Renal cortex interstitium (tissue), 11 donors: ENCODE measurements around the gene KRTAP29-1. TPM values are rescaled to one million over a fixed set of nuclear protein-coding genes. Genes with fewer than 3 reads are reported as not detected.
"Not testable (repeated sequence)": the region's sequence is repeated elsewhere in the genome, so short reads cannot be mapped to it uniquely, and the experiment has no call there.

Experiments used
- DNase-seq, 11 donors: peaks; one replicate each; pipeline ENCODE4 v3.0.0-alpha.2; 2013; ENCODE audit warnings: low read depth in 9 of 11, low spot score in 4 of 11; ENCODE audit errors: extremely low read depth in 1 of 11
- polyA plus RNA-seq, 3 donors: library from polyadenylated mRNA; unstranded; fragments of 120-200 nt; gene quantifications; one replicate each; pipeline ENCODE4 v1.2.1, GENCODE V29; 2013; ENCODE audit not compliant: insufficient read length in 3 of 3

KRTAP29-1 gene
- polyA plus RNA-seq, 3 donors: not detected

DNA sequence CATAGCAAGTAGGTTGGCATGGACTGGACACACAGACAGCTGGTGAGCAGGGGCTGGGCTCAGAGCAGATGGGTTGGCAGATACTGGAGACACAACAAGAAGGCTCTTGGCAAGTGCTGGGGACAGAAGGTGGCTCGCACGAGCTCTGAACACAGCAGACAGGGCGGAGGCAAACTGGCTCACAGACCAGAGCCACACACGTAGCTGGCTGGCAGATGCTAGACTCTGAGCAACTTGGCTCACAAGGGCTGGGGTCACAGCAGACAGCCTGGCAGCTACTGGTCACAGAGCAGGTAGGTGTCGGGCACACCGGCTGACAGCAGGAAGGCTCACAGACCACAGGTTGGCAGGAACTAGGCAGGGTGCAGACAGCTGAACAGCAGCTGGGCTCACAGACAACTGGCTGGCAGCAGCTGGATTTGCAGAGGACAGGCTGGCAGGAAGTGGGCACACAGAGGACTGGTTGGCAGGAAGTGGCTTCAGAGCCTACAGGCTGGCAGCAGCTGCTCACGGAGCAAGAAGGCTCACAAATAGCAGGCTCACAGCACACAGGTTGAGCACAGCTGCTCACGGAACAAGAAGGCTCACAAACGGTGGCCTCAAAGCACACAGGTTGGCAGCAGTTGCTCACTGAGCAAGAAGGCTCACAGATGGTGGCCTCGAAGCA is 5.7 kb upstream of the KRTAP29-1 start:
- no peak for DNase-seq

GRCh38 chr17:41307647-41308046 is 5.0 kb upstream of the KRTAP29-1 start:
- DNase-seq: no peak

- no peak for DNase-seq
Observed at GRCh38 chr17:41304091-41304490, 1.4 kb upstream of the KRTAP29-1 start.

- no peak for DNase-seq
Observed at GRCh38 chr17:41302981-41303380, 330 bp upstream of the KRTAP29-1 start.

GRCh38 chr17:41301204-41301790 is 1.4 kb downstream of the KRTAP29-1 start:
- DNase-seq: no peak

DNA sequence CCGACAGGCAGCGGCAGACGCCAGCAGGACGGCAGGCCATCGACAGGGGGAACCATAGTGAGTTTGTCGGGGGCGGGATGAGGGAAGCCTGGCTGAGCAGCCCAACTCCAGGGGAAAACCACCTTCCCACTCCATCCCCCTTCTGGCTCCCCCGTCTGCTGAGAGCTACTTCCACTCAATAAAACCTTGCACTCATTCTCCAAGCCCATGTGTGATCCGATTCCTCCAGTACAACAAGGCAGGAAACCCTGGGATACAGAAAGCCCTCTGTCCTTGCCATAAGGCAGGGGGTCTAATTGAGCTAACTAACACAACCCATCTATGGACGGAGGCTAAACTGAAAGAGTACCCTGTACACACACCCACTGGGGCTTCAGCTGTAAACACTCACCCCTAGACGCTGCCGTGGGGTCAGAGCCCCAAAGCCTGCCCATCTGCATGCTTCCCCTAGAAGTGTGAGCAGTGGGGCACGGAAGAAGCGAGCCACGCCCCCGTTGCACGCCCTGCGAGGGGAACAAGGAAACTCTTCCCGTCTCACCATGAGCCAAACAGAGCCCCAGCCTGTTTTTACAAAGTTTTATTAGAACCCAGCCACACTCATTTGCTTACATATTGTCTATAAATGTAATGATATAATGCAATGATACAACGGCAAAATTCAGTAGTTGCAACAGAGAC is 4.1 kb downstream of the KRTAP29-1 start:
- no peak for DNase-seq

DNA sequence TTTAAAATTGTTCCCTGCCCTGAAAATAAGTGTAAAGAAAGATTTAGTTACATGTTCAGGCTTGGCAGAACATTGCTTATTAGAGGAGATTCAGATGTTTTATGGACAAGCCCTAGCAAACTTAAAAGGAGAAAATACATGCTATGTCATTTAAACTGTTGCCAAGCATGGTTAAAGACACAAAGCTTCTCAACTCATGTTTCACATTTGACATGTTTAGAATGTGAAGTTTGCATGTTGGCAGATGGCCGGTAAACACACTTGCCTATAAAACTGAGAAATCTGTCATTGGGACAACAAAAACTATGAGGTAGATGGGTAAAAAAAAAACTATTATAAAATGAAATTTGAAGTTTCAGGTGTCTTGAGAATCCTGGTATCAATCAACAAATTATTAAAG is 5.8 kb downstream of the KRTAP29-1 start:
- no peak for DNase-seq

DNA sequence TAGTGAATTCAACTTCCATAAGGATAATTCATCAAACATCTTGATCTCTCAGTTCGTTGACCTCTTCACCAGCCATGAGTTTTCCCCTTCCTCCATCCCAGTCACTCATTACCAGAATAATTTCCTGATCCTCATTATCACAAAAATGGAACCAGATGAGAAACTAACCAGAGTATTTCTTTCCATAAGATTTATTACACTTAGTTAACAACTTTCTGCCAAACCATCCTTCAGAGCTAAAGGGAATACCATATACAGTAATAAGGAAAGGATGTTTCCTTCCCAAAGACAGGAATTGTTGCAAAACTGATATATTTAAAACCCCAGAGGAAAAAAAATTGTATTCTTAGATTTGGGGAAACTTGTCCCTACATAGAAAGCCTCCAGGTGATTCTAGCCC is 8.6 kb downstream of the KRTAP29-1 start:
- no peak for DNase-seq

- DNase-seq: no peak
Observed at GRCh38 chr17:41287050-41287449, 15.6 kb downstream of the KRTAP29-1 start.

GRCh38 chr17:41284546-41284945 is 18.1 kb downstream of the KRTAP29-1 start:
- DNase-seq: no peak

DNA sequence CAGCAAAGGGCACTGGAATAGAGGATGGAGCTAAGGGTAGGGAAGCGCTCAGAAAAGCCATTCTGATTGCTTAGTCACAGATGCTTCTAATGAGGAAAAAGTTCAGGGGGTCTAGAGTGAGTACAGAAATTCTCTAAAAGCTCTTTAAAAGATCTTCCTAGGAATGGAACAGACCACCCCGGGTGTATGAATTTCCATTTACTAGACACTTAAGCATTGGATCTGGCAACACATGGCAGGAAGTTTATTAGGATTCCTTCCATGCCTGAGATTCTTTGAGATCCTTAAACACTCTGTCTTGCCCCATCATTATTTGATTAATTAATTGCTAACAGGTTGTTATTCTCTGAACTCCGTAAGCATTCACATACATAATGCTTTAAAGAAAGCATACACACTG is 18.6 kb downstream of the KRTAP29-1 start:
- DNase-seq: no peak

DNA sequence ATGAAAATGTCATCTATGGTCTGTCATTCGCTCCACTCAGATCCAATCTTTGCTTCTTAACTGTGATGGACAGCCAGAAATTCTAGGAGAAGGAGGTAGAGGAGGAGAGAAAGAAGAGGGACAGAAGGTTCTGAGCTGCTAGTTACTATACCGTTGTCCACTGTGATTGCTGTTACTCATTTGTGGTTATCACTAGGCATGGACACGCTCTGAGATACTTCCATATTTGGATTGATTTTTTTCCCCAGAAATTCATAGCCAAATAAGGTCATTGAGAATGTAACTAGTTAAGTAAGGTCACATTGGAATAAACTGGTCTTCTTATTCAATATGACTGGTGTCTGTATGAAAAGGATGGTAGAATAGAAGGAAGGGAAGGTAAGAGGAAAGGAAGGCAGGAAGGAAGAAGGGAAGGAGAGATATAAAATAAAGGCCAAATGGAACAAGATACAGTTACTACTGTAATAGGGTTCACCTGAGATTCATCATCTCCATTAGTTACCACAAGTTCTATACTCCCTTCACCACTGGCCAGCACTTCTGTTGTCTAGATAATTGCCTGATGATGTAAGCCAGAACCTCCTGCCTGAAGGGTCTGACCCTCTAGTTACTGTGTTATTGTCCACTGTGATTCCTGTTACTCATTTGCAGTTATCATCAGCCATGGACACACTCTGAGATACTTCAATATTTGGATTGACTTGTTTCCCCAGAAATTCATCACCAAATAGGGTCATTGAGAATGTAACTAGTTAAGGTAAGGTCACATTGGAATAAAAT is 24.3 kb downstream of the KRTAP29-1 start:
- no peak for DNase-seq

- not testable (repeated sequence) for DNase-seq
Observed at GRCh38 chr17:41275648-41276190, 26.9 kb downstream of the KRTAP29-1 start, which contains the start of gene KRTAP9-7. Gene KRTAP9-7, plus strand, starts transcription at chr17:41275698. Its CDS starts 0 bp downstream, at chr17:41275698.

DNA sequence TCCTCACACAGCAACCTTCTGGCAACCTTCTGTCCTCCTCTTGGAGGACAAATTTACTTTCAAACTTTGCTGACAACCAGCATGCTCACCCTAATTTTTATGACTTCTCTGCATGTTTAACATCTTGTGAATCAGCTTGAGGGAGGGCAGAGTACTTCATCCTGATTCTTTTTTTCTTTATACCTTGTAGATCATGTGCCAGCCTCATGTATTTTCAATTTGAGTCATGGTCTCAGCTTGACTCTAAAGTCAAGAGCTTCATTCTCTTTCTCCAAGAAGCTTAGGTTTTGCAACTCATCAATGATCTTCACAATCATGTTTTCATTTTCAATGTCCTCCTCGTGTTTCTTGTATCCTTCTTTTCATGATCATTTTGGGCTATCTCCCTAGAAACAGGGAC is 30.8 kb downstream of the KRTAP29-1 start:
- DNase-seq: no peak

GRCh38 chr17:41271323-41271722 is 31.3 kb downstream of the KRTAP29-1 start:
- DNase-seq: not testable (repeated sequence)

DNA sequence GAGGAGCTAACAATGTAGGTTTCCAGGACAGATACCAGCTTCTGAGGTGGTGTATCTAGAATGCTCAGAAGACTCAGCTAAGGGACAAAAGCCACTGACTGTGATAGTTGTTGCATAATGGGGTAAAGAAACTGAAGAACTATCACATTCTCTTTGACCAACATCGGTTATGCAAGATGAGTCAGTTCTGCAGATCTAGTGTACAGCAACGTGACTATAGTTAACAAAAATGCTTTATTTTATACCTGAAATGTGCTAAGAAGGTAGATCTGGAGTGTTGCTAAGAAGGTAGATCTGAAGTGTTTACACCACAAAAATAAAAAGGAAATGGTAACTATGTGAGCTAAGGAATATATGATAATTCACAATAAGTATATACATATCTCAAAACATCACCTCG is 34.9 kb downstream of the KRTAP29-1 start:
- no peak for DNase-seq

DNA sequence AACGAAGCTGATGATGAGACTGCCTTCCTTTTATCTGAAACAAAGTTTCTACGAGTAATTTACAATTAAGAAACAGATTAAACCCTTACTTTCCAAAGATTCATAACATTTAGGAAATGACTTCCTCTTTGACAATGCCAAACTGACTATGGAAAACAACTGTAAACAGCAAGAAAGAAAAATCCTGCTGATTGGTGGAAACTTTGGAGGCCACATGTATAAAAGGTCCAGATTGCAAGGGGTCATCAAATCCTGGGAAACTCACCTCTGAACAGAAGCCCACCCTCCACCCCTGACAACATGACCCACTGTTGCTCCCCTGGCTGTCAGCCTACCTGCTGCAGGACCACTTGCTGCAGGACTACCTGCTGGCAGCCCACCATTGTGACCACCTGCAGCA is 37.6 kb downstream of the KRTAP29-1 start, which contains the start of gene KRTAP9-6:
TSS of gene KRTAP9-6 (plus strand) at position 301 of the 400 bp plus-strand sequence. CDS start at position 301, 0 bp downstream.
- no peak for DNase-seq

GRCh38 chr17:41264599-41264998 is 38.1 kb downstream of the KRTAP29-1 start:
- DNase-seq: no peak

DNA sequence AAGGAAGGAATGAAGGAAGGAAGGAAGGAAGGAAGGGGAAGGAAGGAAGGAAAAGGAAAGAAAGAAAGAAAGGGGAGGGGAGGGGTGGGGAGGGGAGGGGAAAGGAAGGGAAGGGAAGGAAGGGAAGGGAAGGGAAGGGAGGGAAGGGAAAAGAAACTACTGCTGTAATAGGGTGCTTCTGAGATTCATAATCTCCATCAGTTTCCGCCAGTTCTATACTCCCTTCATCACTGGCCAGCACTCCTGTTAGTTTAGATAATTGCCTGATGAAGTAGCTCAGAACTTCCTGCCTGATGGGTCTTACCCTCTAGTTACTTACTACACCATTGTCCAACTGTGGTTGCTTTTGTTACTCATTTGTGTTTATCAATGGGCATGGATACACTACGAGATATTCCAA is 39.4 kb downstream of the KRTAP29-1 start:
- no peak for DNase-seq
